Mononuclear cell (primary cell): ENCODE results near the gene PACC1. TPM values are rescaled to one million over a fixed set of nuclear protein-coding genes. Genes with fewer than 3 reads are reported as not detected.

ENCODE experiments used
- H3K27me3 ChIP-seq: 2 replicates; pipeline ENCODE4 v1.6.0; 2011; ENCODE audit warnings: low read length, control low read depth; ENCODE audit not compliant: insufficient read depth
- H3K4me1 ChIP-seq: 2 replicates; pipeline ENCODE4 v1.5.1; 2011; ENCODE audit warnings: mild to moderate bottlenecking, low read length, control low read depth; ENCODE audit not compliant: insufficient read depth
- H3K4me3 ChIP-seq: 2 replicates; pipeline ENCODE4 v1.5.1; 2011; ENCODE audit warnings: mild to moderate bottlenecking, low read length, moderate library complexity
- H3K9me3 ChIP-seq: 2 replicates; pipeline ENCODE4 v1.5.1; 2011; ENCODE audit warnings: low read depth, mild to moderate bottlenecking, control low read depth, low read length
- total RNA-seq: library from RNA; depleted of rRNA; stranded (reverse); fragments of >200 nt; gene quantifications from one replicate; pipeline ENCODE4 v1.2.3, GENCODE V29; 2012

PACC1 gene
- total RNA-seq, 1 donor = 6.4 TPM

DNA sequence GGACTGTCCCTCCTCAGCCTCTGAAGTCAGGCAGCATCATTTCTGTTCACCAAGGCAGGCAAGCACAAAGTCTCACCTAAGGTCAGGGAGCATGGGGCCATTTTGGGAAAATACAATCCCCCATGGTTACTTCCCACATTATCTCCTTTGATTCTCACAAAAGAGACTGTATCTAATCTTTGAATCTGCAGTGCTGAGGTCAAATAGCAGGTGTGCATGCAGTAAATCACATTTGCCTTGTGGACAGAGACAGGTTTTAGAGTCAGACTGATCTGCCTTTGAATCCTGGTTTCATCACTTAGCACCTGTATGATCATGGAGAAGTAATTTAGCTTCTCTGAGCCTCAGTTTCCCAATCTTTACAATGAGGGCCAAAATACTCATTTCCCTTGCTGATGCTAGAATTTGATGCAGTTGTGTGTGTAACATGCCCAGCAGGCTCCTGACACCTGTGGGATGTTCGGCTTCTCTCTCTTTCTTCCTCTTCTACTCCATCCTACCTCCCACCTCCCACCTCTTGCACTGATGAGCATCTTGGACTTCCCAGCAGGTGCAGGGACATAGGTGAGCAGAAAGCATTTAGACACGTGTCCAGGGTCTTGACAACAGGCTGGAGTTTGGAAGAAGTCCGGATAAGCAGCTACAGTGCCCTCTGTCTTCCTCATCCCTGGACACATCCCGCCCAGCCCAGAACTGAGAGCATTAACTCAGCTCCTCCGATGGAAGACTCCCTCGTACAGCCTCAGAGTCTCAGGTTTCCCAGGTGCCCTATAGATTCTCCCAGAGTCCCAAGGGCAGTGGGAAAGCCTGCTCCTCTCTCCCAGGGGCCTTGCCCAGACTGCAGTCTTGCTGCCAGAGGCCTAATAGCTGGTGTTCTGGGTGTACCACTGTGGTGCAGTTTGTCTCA, 37.0 kb upstream of the PACC1 start:
- Histone ChIP-seq H3K27me3 (no peaks in the 10 kb centered on the region), H3K9me3 (no peaks in the 10 kb centered on the region), H3K4me3 (no peak overlapping the region), H3K4me1 (no peaks in the 10 kb centered on the region)

DNA sequence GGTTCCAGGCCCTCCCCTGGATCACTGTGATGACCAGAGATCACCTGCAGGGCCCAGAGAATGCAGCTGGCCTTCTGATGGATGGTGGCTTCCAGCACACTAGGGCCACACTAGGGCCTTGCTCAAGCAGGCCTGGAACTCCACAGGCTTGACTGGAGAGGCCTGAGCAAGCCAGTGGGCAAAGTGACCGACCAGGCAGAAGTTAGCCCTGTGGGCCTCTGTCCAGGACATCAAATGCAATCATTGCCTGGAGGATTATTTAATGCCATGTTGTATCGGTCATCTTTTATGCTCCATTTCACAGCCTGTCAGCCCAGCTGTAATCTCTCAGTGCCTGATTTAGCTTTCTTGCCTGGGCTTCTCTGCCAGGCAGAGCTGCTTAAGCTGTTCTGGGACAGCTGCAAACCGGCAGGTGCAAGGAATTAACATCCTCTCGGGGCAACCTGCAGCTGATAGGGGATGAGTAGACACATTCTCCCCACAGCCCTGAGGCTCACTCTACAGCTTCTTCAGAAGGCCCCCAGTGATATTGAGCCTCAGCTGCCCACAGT, 35.7 kb upstream of the PACC1 start:
- H3K4me1 ChIP-seq = no peaks in the 10 kb centered on the region
- H3K27me3 ChIP-seq = no peaks in the 10 kb centered on the region
- no peak overlapping the region for H3K4me3 ChIP-seq
- no peaks in the 10 kb centered on the region for H3K9me3 ChIP-seq

DNA sequence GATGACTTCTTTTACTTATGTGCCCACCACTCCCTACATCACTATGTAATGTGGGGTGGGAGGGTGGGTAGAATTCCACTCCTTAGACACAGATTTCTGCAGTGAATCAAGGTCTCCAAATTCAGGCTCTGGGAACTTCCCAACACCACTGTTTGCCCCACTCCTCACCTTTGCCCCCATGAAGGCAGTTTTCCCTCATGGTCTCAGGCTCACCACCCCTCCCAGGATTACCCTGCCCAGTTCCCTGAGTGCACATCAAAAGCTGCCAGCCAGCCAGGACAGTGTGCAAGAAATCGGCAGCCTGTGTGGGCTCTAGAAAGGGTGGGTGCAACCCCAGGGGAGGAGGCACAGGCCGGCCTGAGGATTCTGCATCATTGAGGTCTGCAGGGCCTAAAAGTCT, 32.8 kb upstream of the PACC1 start:
- Histone ChIP-seq H3K4me1 (no peaks in the 10 kb centered on the region), H3K9me3 (no peaks in the 10 kb centered on the region), H3K4me3 (no peak overlapping the region), H3K27me3 (no peaks in the 10 kb centered on the region)

DNA sequence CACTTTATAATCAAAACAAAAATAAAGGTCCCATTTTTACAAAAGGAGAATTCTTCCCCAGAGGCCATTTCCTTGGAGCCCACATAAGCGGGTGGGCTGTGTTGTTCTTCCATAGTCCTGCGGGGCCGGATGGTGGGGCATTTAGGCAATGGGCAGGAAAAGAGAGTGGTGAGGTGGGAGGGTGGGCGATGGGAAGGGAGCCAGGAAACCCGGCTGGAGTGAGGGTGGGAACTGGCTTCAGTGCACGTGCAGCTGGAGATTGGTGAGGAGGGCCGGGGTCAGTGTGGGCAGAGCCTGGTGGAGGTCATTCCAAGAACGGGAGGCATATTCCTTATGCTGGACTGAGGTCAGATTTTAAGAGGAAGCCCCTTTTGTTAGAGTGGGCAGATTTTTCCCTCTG, 31.6 kb upstream of the PACC1 start:
- no peaks in the 10 kb centered on the region for H3K9me3 ChIP-seq
- H3K4me3 ChIP-seq = no peak overlapping the region
- H3K4me1 ChIP-seq = no peaks in the 10 kb centered on the region
- no peaks in the 10 kb centered on the region for H3K27me3 ChIP-seq

DNA sequence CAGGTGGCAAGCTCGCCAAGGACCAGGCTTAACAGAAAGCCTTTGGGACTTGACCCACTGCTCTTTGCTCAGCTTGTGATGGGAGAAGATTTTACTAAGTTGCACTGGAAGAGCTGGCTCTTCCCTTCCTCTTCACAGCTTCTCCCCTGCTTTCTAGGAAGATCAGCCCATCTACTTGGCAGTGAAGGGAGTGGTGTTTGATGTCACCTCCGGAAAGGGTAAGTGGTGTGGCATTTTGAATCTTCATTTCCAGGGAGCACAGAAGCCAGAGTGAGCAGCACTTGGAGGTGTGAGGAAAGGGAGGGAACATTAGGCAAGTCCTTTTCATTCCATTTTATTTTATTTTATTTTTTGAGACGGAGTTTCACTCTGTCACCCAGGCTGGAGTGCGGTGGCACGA, 27.7 kb upstream of the PACC1 start:
- no peaks in the 10 kb centered on the region for H3K9me3 ChIP-seq
- H3K4me1 ChIP-seq = no peaks in the 10 kb centered on the region
- H3K4me3 ChIP-seq = no peak overlapping the region
- no peaks in the 10 kb centered on the region for H3K27me3 ChIP-seq

DNA sequence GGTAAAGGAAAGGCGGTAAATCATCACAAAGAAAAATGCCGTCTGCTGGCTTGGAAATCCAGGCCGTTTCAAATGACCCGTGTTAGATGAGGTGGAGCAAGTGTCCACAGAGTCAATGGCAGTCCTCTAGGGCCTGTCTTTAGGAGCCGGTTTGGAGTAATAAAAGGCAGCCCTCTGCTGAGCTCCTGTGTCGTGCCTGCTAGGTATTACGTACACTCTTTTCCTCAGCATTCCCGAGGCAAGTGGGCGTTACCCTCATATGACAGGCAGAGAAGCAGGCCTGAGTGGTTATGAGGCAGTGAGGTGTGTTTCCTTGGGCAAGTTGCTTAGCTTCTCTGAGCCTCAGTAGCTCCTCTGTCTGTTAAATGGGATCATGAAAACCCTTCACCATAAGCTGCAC, 25.7 kb upstream of the PACC1 start:
- Histone ChIP-seq H3K27me3 (no peaks in the 10 kb centered on the region), H3K9me3 (no peaks in the 10 kb centered on the region), H3K4me1 (no peaks in the 10 kb centered on the region), H3K4me3 (no peak overlapping the region)

DNA sequence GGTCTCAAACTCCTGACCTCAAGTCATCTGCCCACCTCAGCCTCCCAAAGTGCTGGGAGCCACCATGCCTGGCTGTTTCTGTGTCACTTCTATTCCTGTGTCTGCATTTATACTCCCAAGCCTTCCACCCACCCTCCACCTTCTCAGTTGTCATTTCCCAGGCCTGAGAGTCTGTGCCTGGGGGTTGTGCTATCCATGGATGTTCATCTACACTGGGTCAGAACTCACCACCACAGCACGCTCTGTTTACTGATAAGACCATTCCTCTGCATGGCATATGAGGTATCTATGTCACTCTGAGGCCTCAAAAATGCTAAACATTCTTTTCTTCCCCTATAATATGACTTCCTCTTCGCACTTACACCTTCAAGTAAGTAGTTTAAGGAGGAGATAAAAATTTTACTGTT, 24.1 kb upstream of the PACC1 start:
- Histone ChIP-seq H3K4me3 (no peak overlapping the region), H3K27me3 (no peaks in the 10 kb centered on the region), H3K9me3 (no peaks in the 10 kb centered on the region), H3K4me1 (no peaks in the 10 kb centered on the region)

DNA sequence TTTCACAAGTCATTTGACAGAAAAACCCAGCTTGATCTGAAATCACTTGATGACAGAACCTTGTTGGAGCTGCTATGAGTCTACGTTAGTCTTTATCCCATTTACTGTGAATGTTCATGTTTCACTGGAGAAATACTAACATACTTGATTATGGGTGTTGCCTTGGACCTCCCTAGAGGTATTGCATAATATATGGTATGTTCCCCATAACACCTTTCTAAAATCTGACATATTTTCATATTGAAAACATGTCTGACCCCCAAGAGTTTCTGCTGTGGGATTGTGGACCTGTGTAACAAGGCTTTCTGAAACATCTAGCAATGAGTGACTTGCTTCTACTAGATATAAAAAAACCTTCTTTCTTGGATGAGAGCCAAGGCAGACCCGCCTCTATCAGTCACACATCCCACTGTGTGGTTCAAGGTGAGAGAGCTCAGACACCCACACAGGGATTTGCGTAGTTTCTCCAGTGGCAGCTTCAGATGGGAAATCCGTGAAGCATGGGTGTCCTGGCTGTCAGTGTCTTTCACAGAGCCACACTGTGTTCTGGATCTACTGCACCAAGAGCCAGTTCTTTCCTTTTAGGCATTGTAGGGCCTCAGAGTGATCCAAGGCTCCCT, 22.6 kb upstream of the PACC1 start:
- Histone ChIP-seq H3K4me1 (peaks cover 11% of the 10 kb centered on the region), H3K9me3 (no peaks in the 10 kb centered on the region), H3K27me3 (no peaks in the 10 kb centered on the region), H3K4me3 (no peak overlapping the region)

DNA sequence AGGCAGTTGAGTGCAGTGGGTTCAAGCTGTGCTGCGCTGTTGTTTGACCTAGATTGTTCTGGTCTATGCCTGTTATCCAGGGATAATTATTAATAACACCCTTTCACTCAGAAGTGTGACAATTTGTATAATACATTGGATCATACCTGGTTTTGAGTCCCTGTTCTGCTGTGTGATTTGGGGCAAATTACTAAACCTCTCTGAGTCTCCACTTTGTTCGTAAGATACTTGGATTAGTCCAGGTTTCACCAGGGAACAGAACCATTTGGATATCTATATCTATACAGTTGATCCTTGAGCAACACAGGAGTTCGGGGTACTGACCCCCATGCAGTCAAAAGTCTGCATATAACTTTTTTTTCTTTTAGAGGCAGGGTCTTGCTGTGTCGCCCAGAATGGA, 20.3 kb upstream of the PACC1 start:
- no peaks in the 10 kb centered on the region for H3K9me3 ChIP-seq
- H3K4me3 ChIP-seq = no peak overlapping the region
- peaks cover 14% of the 10 kb centered on the region for H3K4me1 ChIP-seq
- no peaks in the 10 kb centered on the region for H3K27me3 ChIP-seq

DNA sequence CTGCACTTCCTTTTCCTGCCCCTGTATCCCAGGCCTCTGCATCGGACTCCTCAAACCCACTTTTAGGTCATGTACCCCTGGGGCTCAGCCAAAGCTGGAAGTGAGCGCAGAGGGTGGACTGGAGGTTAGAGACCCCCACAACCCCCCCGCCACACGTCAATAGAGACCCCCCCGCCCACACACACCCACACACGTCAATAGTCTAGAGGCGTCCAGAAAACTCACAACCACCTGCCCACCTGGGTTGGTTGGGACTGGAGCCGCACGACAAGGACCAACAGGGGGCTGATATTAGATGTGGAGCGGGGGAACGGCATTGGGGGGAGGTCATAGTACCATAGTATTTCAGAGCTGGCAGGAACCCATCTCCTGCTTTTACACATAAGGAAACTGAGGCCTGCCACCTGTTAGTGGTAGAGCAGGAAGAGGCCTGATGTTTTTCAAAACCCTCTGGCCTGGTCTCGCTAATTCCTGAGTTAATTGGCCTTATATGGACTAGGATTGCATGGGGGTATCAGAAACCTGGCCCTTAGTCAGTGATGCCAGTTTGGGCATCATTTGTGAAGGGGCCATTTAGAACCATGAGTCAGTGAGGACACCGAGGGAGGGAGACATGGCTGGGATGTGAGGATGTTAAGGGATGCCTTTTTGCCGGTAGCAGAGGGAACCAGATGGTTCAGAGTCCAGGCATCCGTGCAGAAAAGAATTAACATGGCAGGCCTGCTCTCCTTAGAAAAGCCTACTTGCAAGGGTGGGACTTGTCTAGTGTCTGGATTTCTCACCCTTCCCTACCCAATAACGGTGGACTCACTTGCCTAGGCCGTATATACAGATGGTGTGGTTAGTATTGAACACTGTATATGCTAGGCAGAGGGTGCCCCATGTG, 19.1 kb upstream of the PACC1 start:
- H3K9me3 ChIP-seq = no peaks in the 10 kb centered on the region
- peaks cover 14% of the 10 kb centered on the region for H3K4me1 ChIP-seq
- H3K4me3 ChIP-seq = peak overlapping the region; percentile 57
- no peaks in the 10 kb centered on the region for H3K27me3 ChIP-seq

DNA sequence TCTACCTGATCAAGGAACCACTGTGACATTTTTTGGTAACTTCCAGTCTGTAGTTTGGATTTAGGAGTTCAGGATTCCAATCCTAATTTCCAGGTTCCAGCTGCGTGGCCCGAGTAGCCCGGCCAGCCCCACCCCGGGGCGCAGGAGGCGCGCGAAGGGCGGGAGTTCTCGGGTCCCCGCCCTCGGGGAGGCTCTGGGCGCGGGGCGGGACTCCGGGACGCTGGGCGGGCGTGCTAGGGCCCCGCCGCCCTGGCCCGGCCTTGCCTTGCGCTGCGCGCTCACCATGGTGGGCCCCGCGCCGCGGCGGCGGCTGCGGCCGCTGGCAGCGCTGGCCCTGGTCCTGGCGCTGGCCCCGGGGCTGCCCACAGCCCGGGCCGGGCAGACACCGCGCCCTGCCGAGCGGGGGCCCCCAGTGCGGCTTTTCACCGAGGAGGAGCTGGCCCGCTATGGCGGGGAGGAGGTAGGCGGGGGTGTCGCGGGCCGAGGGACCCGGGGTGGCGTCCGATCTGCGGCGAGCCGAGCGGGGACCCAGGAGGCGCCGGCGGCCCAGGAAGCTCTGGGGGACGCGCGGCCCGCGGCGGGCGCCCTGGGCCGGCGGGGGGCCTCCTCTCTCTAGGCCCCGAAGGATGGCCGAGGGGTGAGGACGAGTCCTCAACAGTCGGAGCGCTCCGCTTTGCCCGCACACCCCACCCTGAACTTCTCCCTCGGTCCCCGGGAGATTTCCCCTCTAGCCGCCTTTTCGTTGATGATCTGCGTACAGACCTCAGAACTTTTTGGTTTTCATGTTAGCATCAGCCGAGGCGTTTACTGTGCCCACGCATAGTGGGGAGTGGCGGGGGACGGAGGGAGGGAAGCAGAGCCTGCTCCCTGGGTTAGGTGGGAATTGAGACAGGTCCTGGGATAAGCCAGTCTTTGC, 18.2 kb upstream of the PACC1 start, which contains the start of gene NENF:
Gene NENF, plus strand, starts transcription at position 260 of the 916 bp plus-strand sequence. Its CDS starts 24 bp downstream, at position 284.
- H3K27me3 ChIP-seq = no peaks in the 10 kb centered on the region
- no peaks in the 10 kb centered on the region for H3K9me3 ChIP-seq
- peak within 1 kb of the TSS; percentile 57 for H3K4me3 ChIP-seq
- H3K4me1 ChIP-seq = peaks cover 14% of the 10 kb centered on the region

DNA sequence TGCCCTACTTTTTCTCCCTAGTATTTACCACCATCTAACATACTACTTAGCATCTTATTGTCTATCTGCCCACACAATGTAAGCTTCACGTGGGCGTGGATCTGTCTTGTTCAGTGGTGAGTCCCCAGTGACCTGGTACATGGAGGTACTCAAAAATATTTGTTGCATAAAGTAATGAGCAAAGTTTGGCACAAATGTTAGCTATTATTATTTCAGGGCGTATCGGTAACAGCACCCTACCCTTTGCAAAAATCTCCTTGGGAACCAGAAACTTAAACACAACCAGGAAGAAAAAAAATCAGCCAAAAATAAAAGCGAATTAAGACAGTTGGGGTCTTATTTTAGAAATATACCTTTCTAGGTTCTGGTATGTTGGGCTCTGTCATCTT, 17.6 kb upstream of the PACC1 start:
- no peaks in the 10 kb centered on the region for H3K27me3 ChIP-seq
- no peaks in the 10 kb centered on the region for H3K9me3 ChIP-seq
- H3K4me1 ChIP-seq = peaks cover 14% of the 10 kb centered on the region
- peak overlapping the region; percentile 57 for H3K4me3 ChIP-seq

DNA sequence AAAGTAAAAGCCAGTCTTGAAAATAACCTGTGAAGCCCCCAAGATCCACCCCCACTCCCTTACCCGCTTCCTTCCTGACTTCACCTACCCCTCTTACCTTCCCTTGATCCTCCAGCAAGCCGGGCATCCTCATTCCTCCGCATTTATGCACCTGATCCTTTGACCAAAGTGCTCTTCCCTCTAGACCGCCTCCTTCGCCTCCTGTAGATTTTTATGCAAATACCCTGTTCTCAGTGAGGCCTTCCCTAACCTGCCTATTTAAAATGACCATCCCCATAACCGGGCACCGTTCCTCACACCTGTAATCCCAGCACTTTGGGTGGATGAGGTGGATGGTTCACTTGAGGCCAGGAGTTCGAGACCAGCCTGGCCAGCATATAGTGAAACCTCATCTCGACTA, 17.0 kb upstream of the PACC1 start:
- no peaks in the 10 kb centered on the region for H3K27me3 ChIP-seq
- H3K4me3 ChIP-seq = no peak overlapping the region
- no peaks in the 10 kb centered on the region for H3K9me3 ChIP-seq
- peaks cover 14% of the 10 kb centered on the region for H3K4me1 ChIP-seq

DNA sequence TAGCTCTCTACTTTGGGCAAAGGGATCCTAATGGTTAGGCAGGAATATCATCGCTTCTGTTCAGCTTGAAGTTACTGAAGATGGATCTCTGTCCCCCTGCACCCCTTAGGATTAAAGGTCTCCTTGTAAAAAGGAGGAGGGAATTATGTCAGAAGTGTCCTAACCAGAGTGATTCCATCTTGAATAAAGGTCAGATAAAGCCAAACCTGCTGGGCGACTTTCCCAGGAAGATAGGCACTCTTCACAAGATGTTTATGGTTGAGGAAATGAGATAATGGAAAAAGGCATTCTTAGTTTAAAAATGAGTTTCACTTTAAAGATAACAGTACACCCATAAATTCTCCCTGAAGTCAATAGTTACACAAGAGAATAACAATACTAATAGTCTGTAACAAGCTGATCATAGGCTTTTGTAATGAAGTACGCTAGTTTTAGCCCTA, 16.3 kb upstream of the PACC1 start:
- H3K4me1 ChIP-seq = peaks cover 14% of the 10 kb centered on the region
- no peaks in the 10 kb centered on the region for H3K9me3 ChIP-seq
- H3K4me3 ChIP-seq = no peak overlapping the region
- no peaks in the 10 kb centered on the region for H3K27me3 ChIP-seq
